Measurements from ENCODE around the gene PCNX4.
A peak's percentile ranks its signal among the peaks of the same experiment; 100 is the strongest.
"Not testable (repeated sequence)": the region's sequence is repeated elsewhere in the genome, so short reads cannot be mapped to it uniquely, and the experiment has no call there.

Gene PCNX4

GRCh38 chr14:60091550-60092525 is at the start of gene PCNX4:
PCNX4 (plus strand) TSS chr14:60091923; CDS start chr14:60107639, 15,716 bp downstream.
- no peaks in the 10 kb centered on the region for H3K36me3 ChIP-seq (ENCODE audit: control insufficient read depth, insufficient read depth, low read length)
- no peaks in the 10 kb centered on the region for H3K4me1 ChIP-seq (ENCODE audit: control insufficient read depth, insufficient read depth, low read length)
- H3K9me3 ChIP-seq (ENCODE audit: control insufficient read depth, low read length), result no peaks in the 10 kb centered on the region
- H3K9ac ChIP-seq (ENCODE audit: low read length), result peak within 1 kb of the TSS; percentile 84
- H3K27me3 ChIP-seq (ENCODE audit: control insufficient read depth, insufficient read depth, low read length), result no peaks in the 10 kb centered on the region
- peak within 1 kb of the TSS; percentile 91 for H3K4me3 ChIP-seq (ENCODE audit: low read length)

- H3K4me3 ChIP-seq (ENCODE audit: low read length); H3K4me1 ChIP-seq (ENCODE audit: control insufficient read depth, insufficient read depth, low read length); H3K36me3 ChIP-seq (ENCODE audit: control insufficient read depth, insufficient read depth, low read length); H3K27me3 ChIP-seq (ENCODE audit: control insufficient read depth, insufficient read depth, low read length); H3K9ac ChIP-seq (ENCODE audit: low read length); H3K9me3 ChIP-seq (ENCODE audit: control insufficient read depth, low read length): not testable (repeated sequence)
Measured at GRCh38 chr14:60047976-60048375, 43.7 kb upstream of the PCNX4 start.

- H3K4me1 ChIP-seq (ENCODE audit: control insufficient read depth, insufficient read depth, low read length), result no peaks in the 10 kb centered on the region
- H3K36me3 ChIP-seq (ENCODE audit: control insufficient read depth, insufficient read depth, low read length), result no peaks in the 10 kb centered on the region
- H3K4me3 ChIP-seq (ENCODE audit: low read length), result no peak overlapping the region
- H3K27me3 ChIP-seq (ENCODE audit: control insufficient read depth, insufficient read depth, low read length), result no peaks in the 10 kb centered on the region
- H3K9ac ChIP-seq (ENCODE audit: low read length), result no peak overlapping the region
- no peaks in the 10 kb centered on the region for H3K9me3 ChIP-seq (ENCODE audit: control insufficient read depth, low read length)
Measured at GRCh38 chr14:60051721-60052221, 40.0 kb upstream of the PCNX4 start.

GRCh38 chr14:60058087-60058486 is 33.6 kb upstream of the PCNX4 start:
- Histone ChIP-seq H3K4me1 (ENCODE audit: control insufficient read depth, insufficient read depth, low read length) (no peaks in the 10 kb centered on the region), H3K27me3 (ENCODE audit: control insufficient read depth, insufficient read depth, low read length) (no peaks in the 10 kb centered on the region), H3K9ac (ENCODE audit: low read length) (no peak overlapping the region), H3K4me3 (ENCODE audit: low read length) (no peak overlapping the region), H3K36me3 (ENCODE audit: control insufficient read depth, insufficient read depth, low read length) (no peaks in the 10 kb centered on the region), H3K9me3 (ENCODE audit: control insufficient read depth, low read length) (no peaks in the 10 kb centered on the region)

- Histone ChIP-seq H3K9me3 (ENCODE audit: control insufficient read depth, low read length) (no peaks in the 10 kb centered on the region), H3K36me3 (ENCODE audit: control insufficient read depth, insufficient read depth, low read length) (no peaks in the 10 kb centered on the region), H3K9ac (ENCODE audit: low read length) (no peak overlapping the region), H3K27me3 (ENCODE audit: control insufficient read depth, insufficient read depth, low read length) (no peaks in the 10 kb centered on the region), H3K4me3 (ENCODE audit: low read length) (no peak overlapping the region), H3K4me1 (ENCODE audit: control insufficient read depth, insufficient read depth, low read length) (no peaks in the 10 kb centered on the region)
Measured at GRCh38 chr14:60061371-60061770, 30.4 kb upstream of the PCNX4 start.

GRCh38 chr14:60064491-60065072 is 27.1 kb upstream of the PCNX4 start:
- no peaks in the 10 kb centered on the region for H3K4me1 ChIP-seq (ENCODE audit: control insufficient read depth, insufficient read depth, low read length)
- H3K9ac ChIP-seq (ENCODE audit: low read length), result no peak overlapping the region
- H3K4me3 ChIP-seq (ENCODE audit: low read length), result no peak overlapping the region
- H3K36me3 ChIP-seq (ENCODE audit: control insufficient read depth, insufficient read depth, low read length), result no peaks in the 10 kb centered on the region
- H3K27me3 ChIP-seq (ENCODE audit: control insufficient read depth, insufficient read depth, low read length), result no peaks in the 10 kb centered on the region
- no peaks in the 10 kb centered on the region for H3K9me3 ChIP-seq (ENCODE audit: control insufficient read depth, low read length)

- Histone ChIP-seq H3K9ac (ENCODE audit: low read length) (no peak overlapping the region), H3K9me3 (ENCODE audit: control insufficient read depth, low read length) (no peaks in the 10 kb centered on the region), H3K4me1 (ENCODE audit: control insufficient read depth, insufficient read depth, low read length) (no peaks in the 10 kb centered on the region), H3K4me3 (ENCODE audit: low read length) (no peak overlapping the region), H3K36me3 (ENCODE audit: control insufficient read depth, insufficient read depth, low read length) (no peaks in the 10 kb centered on the region), H3K27me3 (ENCODE audit: control insufficient read depth, insufficient read depth, low read length) (no peaks in the 10 kb centered on the region)
Measured at GRCh38 chr14:60067882-60068281, 23.8 kb upstream of the PCNX4 start.

GRCh38 chr14:60079723-60080122 is 12.0 kb upstream of the PCNX4 start:
- no peaks in the 10 kb centered on the region for H3K36me3 ChIP-seq (ENCODE audit: control insufficient read depth, insufficient read depth, low read length)

GRCh38 chr14:60085085-60085484 is 6.6 kb upstream of the PCNX4 start:
- Histone ChIP-seq H3K36me3 (ENCODE audit: control insufficient read depth, insufficient read depth, low read length) (no peaks in the 10 kb centered on the region), H3K4me3 (ENCODE audit: low read length) (no peak overlapping the region), H3K27me3 (ENCODE audit: control insufficient read depth, insufficient read depth, low read length) (no peaks in the 10 kb centered on the region), H3K9ac (ENCODE audit: low read length) (no peak overlapping the region), H3K9me3 (ENCODE audit: control insufficient read depth, low read length) (no peaks in the 10 kb centered on the region), H3K4me1 (ENCODE audit: control insufficient read depth, insufficient read depth, low read length) (no peaks in the 10 kb centered on the region)

More at GRCh38 chr14:60079723-60080122, 12.0 kb upstream of the PCNX4 start:
- no peaks in the 10 kb centered on the region for H3K27me3 ChIP-seq (ENCODE audit: control insufficient read depth, insufficient read depth, low read length)
- no peak overlapping the region for H3K9ac ChIP-seq (ENCODE audit: low read length)
- no peaks in the 10 kb centered on the region for H3K4me1 ChIP-seq (ENCODE audit: control insufficient read depth, insufficient read depth, low read length)
- no peak overlapping the region for H3K4me3 ChIP-seq (ENCODE audit: low read length)
- no peaks in the 10 kb centered on the region for H3K9me3 ChIP-seq (ENCODE audit: control insufficient read depth, low read length)

GRCh38 chr14:60085693-60086092 is 6.0 kb upstream of the PCNX4 start:
- Histone ChIP-seq H3K36me3 (ENCODE audit: control insufficient read depth, insufficient read depth, low read length) (no peaks in the 10 kb centered on the region), H3K9me3 (ENCODE audit: control insufficient read depth, low read length) (no peaks in the 10 kb centered on the region), H3K9ac (ENCODE audit: low read length) (no peak overlapping the region), H3K27me3 (ENCODE audit: control insufficient read depth, insufficient read depth, low read length) (no peaks in the 10 kb centered on the region), H3K4me3 (ENCODE audit: low read length) (no peak overlapping the region), H3K4me1 (ENCODE audit: control insufficient read depth, insufficient read depth, low read length) (no peaks in the 10 kb centered on the region)

- Histone ChIP-seq H3K9me3 (ENCODE audit: control insufficient read depth, low read length) (no peaks in the 10 kb centered on the region), H3K36me3 (ENCODE audit: control insufficient read depth, insufficient read depth, low read length) (no peaks in the 10 kb centered on the region), H3K4me3 (ENCODE audit: low read length) (no peak overlapping the region), H3K4me1 (ENCODE audit: control insufficient read depth, insufficient read depth, low read length) (no peaks in the 10 kb centered on the region), H3K27me3 (ENCODE audit: control insufficient read depth, insufficient read depth, low read length) (no peaks in the 10 kb centered on the region), H3K9ac (ENCODE audit: low read length) (no peak overlapping the region)
Measured at GRCh38 chr14:60087668-60088067, 4.1 kb upstream of the PCNX4 start.

- H3K9me3 ChIP-seq (ENCODE audit: control insufficient read depth, low read length), result no peaks in the 10 kb centered on the region
- no peaks in the 10 kb centered on the region for H3K36me3 ChIP-seq (ENCODE audit: control insufficient read depth, insufficient read depth, low read length)
- no peaks in the 10 kb centered on the region for H3K4me1 ChIP-seq (ENCODE audit: control insufficient read depth, insufficient read depth, low read length)
- no peak overlapping the region for H3K9ac ChIP-seq (ENCODE audit: low read length)
- H3K27me3 ChIP-seq (ENCODE audit: control insufficient read depth, insufficient read depth, low read length), result no peaks in the 10 kb centered on the region
- H3K4me3 ChIP-seq (ENCODE audit: low read length), result no peak overlapping the region
Measured at GRCh38 chr14:60089221-60089620, 2.5 kb upstream of the PCNX4 start.
